Measurements from ENCODE around the gene ACP5.
A peak's percentile ranks its signal among the peaks of the same experiment; 100 is the strongest.
"Not testable (repeated sequence)": the region's sequence is repeated elsewhere in the genome, so short reads cannot be mapped to it uniquely, and the experiment has no call there.

The ACP5 gene

DNA sequence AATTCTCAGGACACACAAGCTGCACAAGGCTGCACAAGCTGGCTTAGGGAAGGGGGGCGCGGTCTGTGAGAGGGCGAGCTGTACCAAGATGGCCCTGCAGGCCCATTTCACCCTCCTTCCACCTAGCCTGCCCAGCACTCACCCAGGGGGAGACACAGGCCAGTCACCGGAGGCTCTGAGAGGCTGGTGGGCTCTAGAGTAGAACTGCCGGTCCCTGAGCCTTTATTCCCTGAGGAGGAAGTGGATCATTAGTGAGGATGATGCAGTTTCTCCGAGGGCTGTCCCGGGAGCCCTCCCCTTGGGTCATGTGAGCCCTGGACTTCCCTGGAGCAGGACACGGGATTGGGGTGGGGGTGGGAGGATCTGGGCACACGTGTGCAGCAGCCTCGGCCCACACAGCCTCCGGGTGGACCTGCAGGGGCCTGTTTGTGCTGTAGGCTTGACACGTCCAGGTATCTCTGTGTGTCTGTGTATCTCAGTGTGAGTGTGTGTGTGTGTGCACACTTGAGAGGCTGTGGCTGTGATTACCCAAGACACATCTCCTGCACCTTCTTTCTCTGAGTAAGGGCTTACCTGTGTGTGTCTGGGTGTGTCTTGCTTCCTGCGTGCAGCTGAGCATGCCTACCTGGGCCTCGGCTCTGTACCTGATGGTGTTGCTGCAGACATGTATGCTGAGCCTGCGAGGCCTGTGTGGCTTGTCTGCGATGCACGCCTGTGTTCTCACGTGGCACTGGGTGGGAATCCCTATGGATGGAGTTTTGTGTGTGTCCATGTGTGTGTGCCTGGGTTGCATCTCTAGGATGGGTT is at the start of gene ACP5:
Gene ACP5 (minus strand): TSS at position 195 of the 807 bp plus-strand sequence. CDS start 328 bp downstream, outside the sequence.
- DNase-seq: no peak

- DNase-seq: no peak
Observed at GRCh38 chr19:11626252-11626651, 48.8 kb upstream of the ACP5 start.

DNA sequence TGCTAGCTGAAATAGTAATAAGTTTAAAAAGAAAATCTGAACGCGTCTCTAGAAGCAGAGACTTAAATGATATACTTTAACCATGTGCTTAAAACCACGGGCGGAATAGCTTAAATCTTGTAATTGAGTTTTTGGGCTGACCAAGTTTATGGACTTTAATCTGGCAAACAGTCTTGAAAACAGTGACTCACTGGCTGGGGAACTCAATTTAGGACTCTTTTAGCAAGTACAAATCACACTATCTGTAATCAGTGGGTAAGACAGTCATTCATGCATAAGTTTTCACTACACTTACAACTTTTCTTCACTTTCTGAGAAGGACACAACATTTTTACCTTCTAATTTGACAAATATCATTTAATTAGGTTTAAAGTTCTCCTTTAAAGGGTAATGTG is 46.6 kb upstream of the ACP5 start:
- DNase-seq: no peak

- not testable (repeated sequence) for DNase-seq
Observed at GRCh38 chr19:11622401-11622800, 45.0 kb upstream of the ACP5 start.

DNA sequence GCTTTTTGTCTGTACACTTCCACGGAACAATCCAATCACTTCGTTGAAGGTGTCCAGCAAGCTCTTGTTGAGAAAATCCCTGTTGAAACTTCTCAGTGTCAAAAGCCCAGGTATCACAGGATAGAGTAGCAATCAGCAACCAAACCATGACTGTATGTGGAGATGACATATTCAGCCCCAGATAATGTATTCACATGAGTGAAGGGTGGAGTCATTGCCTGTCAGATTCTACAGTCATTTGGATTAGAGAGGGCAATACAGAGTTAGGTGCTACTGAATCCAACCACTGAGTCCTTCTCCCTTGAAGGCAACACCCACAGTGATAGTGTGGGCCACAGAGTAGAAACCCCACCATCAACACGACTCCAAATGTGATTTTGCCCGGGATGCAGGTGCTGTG is 43.1 kb upstream of the ACP5 start:
- DNase-seq: no peak

GRCh38 chr19:11617180-11618062 is 40.0 kb upstream of the ACP5 start:
- no peak for DNase-seq

GRCh38 chr19:11612816-11613511 is 35.5 kb upstream of the ACP5 start:
- no peak for DNase-seq

DNA sequence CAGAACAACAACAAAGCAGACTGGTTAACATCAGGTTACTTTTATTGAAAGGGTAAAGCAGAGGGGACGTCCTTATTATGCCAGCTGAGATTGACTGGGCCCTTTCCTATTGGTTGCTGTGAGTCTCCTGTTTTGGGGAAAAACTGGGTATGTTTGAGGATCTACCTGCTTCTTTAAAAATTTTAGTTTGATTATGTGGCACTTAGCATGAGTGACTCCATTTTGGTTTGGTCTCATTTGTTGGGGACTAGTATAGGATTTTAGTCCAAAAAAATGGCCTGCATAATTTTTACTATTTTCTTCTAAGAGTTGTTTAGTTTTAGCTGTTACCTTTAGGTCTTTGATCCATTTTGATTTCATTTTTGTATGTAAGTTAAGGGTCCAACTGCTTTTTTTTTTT is 34.3 kb upstream of the ACP5 start:
- no peak for DNase-seq

- DNase-seq: no peak
Observed at GRCh38 chr19:11606484-11606883, 29.0 kb upstream of the ACP5 start.

DNA sequence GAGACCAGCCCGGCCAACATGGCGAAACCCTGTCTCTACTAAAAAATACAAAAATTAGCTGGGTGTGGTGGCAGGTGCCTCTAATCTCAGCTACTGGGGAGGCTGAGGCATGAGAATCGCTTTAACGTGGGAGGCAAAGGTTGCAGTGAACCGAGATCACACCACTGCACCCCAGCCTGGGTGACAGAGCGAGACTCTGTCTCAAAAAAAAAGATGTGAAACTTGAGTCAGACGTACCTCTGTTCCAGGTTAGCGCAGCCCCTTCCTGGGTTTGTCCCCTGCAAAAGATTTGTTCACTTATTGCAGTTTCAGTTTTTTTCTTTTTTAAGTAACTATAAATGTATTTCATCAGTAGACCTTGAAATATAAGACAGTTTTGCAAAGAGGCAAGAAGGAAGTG is 22.3 kb upstream of the ACP5 start:
- not testable (repeated sequence) for DNase-seq

DNA sequence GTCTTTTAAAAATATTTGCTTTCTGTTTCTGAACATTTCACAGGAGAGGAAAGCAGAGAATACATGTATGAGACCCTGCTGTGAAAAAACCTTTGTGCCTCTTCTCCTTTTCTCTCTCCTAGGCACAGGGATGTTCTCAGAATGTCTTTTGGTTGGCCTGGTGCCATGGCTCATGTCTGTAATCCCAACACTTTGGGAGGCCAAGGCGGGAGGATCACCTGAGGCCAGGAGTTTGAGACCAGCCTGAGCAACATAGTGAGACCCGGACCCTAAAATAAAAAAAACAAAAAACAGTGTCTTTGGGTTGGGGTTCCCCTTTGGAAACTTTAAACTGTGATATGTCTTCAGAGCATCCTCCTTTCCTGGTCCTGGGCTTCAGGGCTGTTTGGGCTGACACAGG is 21.3 kb upstream of the ACP5 start:
- no peak for DNase-seq

GRCh38 chr19:11598103-11598483 is 20.6 kb upstream of the ACP5 start:
- no peak for DNase-seq

- DNase-seq: peak; percentile 96
Observed at GRCh38 chr19:11597202-11598102, 20.0 kb upstream of the ACP5 start, which contains the start of gene ZNF627. TSS of gene ZNF627 (plus strand) at chr19:11597483. CDS start at chr19:11597628, 145 bp downstream.

GRCh38 chr19:11596156-11596555 is 18.7 kb upstream of the ACP5 start:
- DNase-seq: no peak

DNA sequence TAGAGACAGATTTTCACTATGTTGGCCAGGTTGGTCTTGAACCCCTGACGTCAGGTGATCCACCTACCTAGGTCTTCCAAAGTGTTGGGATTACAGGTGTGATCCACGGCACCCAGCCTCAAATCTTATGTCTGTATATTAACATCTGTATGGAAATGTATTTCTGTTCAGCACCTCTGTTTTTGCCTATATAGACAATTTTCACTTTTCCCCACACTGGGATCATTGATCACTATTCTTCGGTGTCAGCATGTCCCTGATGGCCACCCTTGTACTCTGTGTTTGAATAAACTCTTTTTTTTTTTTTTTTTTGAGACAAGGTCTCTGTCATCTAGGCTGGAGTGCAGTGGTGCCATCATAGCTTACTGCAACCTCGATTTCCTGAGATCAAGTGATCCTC is 16.6 kb upstream of the ACP5 start:
- DNase-seq: no peak

DNA sequence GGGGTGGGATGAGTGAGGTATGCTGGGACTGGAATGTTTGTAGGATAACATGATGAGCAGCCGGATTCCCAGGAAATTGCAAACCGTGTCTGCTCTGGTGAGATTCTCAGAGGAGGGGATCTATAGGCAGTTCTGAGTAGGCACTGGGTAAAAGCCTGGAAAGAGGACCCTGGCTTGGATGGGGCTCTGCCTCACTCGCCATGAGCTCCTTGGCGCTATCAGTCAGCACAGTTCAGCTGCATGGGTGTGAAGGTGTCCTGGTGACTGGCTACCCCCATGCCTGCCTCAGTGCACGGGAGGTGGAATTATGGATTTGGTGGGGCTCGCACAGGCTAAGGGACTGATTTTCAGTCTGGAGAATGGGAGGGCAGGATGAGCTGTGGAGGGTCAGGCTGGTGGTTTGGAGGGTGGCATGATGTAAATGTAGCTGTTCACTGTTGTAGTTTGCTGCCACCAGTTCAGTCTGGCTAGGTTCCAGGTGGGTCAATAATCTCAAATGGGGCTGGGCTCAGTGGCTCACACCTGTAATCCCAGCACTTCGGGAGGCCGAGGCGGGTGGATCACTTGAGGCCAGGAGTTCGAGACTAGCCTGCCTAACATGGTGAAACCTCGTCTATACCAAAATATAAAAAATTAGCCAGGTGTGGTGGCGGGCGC is 10.7 kb upstream of the ACP5 start:
- no peak for DNase-seq

DNA sequence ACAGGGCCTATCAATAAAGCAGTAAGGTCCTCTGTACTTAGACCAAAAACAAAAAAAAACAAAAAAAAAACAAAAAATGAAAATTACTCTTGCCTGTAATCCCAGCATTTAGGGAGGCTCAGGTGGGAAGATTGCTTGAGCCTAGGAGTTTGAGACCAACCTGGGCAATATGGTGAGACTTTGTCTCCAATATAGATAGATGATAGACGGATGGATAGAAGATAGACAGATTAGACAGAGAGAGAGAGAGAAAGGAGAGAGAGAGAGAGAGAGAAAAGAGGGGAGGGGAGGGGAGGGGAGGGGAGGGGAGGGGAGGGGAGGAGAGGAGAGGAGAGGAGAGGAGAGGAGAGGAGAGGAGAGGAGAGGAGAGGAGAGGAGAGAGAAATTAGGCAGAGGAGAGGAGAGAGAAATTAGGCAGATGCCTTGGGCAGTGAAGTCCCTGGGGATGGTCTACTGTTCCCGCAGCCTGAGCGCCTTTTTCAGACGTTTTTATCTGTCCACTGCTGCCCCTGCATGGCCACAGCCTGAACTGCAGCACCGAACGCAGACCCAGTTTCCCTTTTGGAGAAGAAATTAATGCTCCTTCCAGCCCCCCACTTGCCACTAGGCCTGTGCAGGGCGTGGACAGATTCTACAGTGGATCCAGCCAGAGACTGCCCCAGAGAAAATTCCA is 10.0 kb upstream of the ACP5 start:
- peak; percentile 71 to 79 for DNase-seq

GRCh38 chr19:11586331-11586730 is 8.9 kb upstream of the ACP5 start:
- no peak for DNase-seq

- DNase-seq: peak; percentile 15 to 25
Observed at GRCh38 chr19:11581740-11582139, 4.3 kb upstream of the ACP5 start.

- DNase-seq: no peak
Observed at GRCh38 chr19:11580116-11580515, 2.7 kb upstream of the ACP5 start.
